Fibroblast of the conjunctiva (primary cell): ENCODE data around the gene CIB4.
"Not testable (repeated sequence)": the region's sequence is repeated elsewhere in the genome, so short reads cannot be mapped to it uniquely, and the experiment has no call there.

Experiments
- DNase-seq: peaks from one replicate; pipeline ENCODE4 v3.0.0-alpha.2; 2010; ENCODE audit warnings: low read depth

CIB4 gene

DNA sequence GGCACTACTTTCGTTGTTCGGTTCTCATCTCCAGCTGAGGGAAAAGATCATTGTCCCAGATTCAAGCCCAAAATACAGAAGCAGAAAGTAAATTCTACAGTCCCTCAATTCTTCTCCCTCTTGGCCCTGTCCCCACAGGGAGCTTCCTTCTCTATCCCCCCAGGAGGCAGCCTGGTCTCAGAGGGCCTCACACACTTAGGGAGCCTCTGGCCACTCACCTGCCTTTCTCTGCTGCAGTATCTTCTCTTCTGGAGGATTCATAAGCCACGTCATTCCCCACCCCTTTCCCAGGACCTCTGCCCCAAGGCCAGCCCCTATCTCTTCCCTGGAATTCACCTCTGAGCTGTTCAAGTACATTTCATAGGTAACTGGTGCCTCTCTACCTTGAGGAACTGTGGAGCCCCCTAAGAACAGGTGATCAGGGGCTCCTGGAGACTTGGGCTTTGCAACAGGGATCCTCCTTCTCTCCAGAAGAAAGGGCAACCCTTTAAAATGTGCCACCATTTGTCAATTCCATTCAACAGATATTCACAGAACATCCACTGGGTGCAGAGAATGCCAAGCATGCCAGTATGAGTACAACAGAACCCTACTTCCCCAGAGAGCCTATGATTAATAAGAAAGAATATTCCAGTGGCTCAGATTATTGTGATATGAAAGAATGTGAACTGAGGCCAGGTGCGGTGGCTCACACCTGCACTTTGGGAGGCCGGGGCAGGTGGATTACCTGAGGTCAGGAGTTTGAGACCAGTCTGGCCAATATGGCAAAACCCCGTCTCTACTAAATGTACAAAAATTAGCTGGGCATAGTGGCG, 72.9 kb downstream of the CIB4 start:
- no peak for DNase-seq

DNA sequence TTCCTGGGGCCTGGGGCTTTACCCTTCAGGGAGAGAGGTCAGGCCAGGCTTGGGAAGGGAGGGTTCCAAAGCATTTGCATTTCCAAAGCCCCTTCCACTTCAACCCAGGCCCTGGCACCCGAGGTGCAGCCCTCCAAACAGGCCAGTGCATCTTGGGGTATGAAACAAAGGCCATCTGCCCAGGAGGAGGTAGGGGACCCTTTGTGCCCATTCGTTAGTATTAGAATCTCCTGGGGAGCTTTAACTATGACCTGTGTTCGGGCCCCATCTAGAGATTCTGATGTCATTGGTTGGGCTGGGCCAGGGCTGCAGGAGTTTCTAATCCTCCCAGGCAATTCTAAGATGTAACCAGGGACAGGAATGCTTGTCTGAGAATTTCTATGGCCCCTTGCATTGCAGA, 73.6 kb downstream of the CIB4 start:
- DNase-seq, result no peak

DNA sequence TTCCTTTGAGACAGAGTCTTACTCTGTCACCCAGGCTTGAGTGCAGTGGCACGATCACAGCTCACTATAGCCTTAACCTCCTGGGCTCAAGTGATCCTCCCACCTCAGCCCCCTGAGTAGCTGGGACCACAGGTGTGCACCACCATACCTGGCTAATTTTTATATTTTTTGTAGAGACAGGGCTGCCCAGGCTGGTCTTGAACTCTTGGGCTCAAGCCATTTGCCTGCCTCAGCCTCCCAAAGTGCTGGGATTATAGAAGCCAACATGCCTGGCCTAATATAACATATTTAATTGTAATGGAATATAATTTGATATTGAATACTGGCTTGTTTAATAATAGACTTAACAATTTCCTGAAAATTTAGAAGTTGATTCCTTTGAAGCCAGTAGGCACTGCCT, 74.4 kb downstream of the CIB4 start:
- not testable (repeated sequence) for DNase-seq

DNA sequence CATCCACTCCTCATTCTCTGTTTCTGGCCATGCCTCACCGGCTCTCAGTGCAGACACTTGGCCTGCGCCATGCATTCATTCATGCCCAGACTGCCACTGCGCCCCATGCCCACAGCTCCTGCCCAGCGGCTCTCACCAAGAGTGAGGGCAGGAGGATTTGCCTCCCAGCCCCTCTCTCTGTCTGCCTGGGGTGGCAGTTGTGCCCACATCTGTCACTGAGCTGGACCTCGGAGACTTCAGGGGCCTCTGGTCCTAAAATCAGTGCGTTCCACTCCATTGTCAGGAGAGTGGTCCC, 75.1 kb downstream of the CIB4 start:
- no peak for DNase-seq

DNA sequence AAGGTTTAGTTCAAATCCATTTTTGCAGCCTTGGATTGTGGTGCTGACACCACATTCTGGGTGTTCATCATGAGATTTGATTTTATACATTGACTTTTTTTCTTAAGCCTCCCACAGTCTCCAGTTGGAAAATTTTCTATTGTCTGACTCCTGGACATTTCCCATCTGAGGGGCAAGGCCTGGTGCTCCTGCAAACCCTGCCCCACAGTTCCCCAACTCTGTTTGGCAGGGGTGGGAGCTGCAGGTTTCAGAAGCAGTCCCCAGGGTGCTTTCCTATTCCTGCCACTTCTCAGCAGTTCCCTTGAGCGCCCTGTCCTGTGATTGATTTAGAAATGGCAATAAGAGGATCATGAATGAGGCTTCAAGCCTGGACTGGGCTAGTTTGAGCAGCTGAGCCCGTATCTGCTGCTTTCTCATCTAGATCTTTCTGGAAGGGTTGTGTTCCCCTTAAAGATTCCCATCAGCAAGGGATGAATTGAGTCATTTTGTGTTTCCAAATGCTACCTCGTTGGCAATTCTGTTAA, 77.0 kb downstream of the CIB4 start:
- DNase-seq, result no peak

DNA sequence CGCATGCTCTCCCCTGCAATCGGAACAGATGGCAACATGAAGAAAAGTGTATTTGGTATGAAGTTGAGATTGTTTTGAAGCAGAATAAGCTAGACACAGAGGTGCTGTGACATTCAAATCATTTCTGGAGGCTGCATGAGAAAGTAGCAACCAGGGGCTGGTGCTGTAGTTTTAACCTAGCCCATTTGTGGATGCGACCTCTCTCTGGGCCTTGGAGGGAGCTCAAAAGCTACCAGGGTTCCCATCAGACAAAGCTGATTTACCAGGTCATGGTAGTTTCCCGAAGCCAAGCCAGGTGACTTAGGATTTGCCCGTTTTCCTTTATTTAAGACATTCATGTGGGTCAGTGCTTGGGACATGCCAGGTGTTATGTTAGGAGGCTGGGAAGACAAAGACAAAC, 77.5 kb downstream of the CIB4 start:
- no peak for DNase-seq

DNA sequence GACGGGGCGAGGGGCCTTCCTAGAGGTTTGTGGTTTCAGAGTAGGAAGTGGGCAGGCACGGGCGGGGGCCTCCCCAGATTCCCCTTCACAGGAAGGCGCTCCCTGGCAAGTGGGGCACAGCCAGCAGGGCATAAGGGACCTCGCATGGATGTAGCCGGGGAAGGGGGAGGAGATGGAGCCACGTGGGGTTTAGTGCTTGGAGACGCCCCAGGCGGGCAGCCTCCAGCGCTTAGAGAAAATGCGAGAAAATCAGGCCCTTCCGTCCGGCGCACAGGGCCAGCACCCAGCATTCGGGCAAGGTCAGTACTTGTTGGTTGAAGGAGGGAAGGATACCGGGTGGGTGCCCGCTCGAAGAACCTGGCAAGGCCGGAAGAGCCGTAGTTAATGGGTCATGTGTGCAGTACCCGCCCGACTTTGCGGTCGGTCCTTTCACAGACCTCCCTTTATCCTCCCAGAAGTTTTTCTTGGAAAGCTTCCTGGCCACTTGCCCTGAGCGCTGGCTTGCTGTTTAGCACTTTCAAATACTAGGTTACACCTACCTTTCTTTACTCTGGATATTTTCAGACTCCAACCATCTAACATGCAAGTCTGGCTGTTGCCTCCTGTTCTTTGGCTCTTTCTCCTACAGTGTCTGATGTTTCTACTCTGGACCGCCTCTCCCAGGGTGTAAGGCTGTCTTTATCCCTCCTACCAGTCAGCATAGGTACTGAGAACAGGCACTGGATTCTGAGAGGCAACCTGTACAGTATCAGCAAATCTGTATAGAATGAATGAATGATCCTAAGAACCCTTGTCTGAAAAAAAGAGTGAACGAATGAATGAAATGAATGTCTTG, 78.1 kb downstream of the CIB4 start:
- DNase-seq, result no peak

DNA sequence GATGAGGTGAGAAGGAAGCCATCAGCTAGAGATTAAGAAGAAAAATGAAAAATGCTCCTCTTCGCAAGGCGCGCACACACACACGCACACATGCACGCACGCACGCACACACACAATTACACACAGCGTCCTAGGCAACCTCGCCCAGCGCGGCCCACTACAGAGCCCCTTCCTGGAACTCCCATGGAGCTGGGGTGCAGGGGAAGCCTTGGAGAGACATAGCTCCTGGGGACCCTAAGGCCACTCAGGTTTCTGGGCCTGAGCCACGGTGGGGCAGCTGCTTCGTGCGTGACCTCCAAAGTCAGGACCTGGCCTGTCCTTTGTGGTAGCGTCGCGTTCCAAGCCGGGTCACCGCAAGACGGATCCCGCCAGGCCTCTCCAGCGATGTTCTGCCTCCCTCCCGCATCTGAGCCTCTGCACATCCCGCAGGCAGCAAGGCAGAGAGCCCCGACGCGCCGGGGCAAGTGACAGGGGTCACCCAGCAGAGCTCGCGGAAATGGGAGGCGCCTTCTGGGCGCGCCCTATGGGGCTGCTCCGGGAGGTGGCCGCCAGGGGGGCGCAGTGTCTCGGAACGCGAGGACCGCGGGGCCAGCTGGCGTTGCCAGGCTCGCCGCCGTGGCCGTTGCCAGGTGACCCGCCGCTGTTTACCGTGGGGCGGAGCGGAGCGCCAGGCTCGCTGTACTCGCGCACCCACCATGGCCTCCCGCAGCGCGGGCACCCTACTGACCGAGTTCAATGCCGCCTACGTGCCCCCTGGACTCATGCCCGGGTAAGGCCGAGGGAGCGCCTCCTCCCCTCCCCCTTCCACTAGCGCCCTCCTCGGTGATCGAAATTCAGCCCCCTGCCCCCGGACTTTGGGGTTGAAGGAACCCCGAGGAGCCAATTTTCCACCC, 79.0 kb downstream of the CIB4 start:
- DNase-seq, result no peak

DNA sequence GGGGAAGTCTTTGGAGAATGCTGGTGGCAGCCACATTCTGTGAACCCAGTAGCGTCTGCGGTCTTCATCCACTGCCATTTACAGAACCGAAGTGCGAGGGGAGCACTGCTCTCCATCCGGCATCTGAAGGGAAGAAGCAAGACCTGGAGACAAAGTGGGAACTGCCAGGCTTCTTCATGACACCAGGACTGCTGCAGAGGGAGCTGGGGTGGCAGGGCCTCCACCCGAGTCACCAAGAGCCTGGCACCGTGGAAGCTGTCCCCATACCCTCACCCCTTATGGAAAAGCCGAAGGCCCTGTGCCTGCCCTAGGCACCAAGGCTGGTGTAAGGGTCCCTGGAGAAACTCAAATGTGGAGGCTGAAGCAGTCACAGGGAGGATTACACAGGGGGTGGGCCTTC, 79.8 kb downstream of the CIB4 start:
- DNase-seq, result no peak

DNA sequence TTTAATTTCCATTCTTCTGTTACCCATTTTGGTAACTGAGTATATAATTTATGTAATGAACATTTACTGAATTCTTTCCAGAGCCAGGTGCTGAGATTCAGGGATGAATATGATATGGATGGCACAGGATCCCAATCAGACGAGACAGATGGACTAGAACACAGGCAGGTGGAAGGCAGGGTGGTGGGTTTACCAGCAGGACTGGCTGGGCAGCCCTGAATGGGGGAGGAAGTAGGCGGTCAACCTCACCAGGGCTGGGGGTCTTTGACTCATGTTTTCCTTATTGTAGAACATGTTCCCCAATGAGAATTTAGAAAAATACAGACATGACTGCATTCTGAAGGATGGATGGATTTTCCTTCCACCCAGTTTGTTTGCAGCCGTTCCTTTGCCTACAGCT, 80.3 kb downstream of the CIB4 start:
- no peak for DNase-seq

DNA sequence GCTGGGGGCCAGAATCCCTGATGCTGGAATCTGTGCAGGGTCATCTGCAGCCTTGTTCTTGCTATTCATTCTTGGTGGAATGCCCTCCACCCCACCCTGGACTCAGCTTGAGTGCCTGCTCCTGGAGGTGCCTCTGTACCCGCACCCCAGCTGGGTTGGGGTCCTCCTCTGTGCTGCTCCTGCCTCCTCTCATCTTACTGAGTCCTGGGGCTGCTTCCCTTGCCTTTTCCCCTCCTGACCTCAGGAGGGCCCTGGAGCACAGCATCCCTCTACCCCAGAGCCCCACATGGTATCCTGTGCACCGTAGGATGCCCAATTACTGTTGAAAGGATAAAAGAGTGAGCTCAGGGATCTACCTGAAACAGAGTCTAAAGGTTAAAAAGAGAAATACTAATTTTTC, 81.6 kb downstream of the CIB4 start:
- DNase-seq, result no peak

DNA sequence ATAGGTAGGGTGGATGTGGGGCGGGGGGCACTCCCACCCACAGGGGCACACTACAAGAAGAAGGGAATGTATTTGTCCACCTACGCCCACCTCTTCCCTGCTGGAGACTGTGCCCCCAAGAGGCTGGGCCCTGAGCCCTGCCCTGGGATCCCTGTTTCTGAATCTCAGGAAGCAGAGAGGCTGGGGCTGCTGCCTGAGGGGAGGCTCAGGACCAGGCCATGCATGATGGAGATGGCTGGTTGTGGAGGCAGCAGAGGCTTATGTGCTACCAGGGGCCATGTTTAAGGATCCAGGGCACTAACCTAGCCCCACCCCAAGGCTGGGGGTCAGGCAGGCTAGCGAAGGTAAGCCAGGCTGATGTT, 82.1 kb downstream of the CIB4 start:
- no peak for DNase-seq

DNA sequence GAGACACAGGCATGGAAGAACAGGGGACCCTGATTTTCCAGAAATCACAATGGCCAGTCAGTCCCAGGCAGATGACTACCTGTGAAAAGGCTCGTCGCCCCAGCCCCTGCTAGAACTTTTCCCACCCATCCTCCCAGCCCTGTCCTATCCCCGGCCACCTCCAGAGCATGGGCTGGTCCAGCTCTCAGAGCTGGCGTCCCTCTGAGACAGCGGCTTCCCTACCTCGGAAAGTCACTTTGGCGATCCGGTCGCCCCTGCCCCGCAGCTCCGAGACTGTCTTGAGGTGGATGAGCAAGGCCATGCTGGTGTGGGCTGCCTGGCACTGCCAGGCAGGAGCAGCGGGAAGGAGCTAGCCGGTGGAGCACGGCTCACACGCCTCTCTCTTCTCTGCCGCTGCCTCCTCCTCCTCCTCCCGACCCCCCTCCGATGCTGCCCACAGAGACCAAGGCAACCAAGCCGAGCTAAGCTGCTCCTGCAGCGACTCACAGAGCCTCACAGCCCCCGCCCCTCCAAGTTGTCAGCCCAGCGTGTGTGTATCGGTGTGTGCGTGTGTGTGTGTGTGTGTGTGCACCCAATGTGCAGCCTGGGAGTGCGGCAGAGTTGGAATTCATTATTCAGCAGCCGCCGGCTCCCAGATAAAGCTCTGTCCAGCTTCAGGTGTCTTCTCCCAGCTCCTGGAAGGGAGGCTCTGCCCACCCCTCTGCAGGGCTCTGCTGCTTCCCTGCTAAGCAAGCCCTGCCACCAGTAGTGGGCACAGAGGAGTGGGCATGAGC, 82.7 kb downstream of the CIB4 start:
- DNase-seq, result no peak

DNA sequence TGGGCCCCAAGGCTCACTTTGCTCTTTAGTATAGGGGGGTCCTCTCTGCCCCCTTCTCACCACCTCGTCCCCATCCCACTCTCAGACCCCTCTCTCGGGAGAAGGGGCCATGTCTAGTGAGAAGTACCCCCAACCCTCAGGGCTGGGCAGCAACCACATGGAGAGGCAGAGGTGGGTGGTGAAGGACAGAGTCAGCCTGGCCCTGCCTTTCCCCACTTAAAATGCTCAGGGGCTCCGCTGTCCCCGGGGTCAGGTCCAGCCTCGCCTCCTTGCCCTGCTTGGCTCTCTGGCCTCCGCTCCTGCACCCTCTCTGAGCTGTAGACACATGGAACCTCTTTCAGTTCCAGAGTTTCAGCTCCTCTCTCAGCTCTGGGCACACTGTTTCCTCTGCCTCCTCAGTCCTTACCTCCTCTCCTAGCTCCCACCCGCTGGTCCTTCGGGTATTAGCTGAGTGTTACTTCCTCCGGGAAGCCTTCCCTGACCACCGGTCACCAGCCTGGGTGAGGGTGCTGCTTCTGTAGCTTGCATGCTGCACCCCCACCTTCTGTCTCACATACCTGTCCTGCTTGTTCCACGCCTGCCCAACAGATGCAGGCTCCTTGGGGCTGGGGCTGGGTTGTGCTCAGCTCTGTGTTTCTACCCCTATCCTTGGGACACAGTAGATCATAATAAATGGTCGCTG, 83.8 kb downstream of the CIB4 start:
- DNase-seq, result no peak

DNA sequence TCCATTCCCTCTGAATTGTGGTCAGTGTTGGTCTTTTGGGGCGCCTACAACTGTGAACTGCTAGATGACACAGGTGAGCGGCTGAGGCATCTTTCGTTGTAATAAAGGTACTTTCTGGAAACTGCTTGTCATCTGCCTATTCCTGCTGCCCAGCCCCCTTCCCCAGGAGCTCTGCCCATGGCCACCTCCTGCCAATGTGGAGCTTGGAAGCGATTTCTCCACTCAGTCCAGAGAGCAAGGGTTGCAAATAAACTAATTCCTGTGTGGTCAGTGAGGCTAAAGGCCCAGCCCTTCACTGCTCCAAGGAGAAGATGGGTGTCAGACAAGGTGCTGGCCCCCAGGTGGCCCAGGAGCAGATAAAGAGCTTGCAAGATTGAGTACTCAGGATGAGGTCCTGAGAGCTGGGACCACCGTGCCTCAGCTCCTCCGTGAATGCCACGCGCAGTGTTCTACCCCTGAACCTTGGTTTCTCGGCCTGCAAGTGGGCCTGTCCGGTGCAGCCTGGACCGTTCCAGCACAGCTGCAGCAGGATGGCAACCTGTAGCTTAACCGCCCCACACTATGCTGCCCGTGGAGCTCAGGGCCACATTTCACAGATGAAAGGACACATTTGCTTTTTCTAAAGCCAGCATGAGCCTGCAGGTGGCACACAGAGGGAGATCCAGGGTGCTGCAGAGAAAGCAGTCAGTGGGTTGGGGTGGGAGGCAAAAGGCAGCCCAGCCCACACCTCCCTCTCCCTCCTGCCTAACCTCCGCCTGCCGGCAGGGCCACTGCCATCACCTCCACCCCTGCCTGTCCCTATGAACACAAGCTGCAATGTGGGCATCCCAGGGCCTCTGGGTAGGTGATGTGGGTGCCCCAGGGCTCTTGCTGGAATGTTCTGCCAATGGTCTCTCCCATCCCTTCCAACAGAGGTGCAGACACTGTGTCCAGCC, 84.6 kb downstream of the CIB4 start:
- no peak for DNase-seq

DNA sequence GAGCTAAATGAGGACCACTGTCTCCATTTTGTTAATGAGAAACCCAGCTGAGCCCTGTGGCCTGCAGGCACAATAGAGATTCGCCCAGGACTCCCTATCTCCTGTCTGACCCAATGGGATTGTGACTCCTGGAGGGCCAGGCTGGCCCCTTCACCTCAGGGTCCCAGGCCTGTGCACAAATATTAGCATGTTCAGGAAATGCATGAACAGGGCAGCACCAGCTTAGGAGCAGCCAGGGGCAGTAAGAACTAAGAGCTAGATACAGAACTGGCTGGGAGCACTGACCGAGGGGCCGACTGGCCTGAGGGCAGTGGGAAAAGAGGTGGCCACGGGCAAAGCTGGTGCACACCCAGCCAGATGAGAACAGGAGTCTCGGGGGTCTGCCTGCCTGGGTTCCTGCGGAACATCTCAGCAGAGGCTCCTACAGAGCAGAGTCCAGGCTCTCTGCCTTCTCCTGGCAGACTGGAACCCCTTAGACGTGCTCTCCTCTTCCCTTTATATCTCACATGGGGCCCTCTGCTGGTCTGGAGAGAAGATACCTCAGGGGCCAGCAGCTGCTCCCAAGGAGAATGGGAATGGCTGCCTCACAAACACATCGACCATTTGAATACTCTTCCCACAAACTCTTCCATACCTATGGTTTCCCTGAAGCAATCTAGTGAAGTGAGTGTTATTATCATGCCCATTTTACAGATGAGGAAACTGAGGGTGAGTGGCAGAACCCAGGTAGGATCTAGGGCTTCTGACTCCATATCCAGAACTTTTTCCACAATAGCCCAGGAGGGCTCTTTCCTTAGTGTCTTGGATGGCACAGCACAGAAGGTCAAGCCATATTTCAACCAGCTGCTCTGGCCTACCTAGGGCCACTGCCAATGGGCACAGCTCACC, 85.7 kb downstream of the CIB4 start:
- no peak for DNase-seq

DNA sequence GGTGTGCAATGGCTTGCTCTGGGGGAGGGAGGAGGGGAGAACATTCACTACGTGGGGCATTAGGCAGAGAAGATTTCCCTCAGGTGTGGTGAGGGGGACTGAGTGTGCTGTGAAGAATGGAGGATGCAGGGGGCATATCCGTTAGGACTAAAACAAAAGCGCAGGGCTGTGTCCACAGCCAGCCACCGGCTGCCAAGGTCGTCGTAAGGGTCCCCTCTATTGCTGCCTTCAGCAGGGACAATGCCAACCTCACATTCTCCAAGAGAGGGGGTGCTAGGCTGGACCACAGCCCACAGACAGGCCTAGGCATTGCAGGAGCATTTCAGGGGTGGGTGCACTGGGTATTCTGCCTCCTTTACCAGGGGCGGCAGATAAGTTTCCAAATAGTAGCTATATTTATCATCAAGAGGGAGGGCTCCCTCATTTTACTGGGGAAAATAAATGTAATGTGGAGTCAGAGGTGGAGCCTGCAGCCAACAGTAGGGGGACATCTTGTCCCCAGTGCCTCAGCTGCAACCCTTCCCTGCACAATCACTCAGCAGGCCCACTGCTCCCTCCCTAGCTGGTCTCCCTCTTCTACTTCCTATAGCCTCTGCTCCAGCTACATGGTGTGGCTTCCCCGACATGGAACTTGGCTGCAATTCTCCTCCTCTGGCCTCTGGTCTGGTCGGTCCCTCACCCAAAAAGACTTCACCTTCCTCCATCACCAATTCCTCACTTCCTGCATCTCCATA, 88.4 kb downstream of the CIB4 start:
- DNase-seq, result no peak

DNA sequence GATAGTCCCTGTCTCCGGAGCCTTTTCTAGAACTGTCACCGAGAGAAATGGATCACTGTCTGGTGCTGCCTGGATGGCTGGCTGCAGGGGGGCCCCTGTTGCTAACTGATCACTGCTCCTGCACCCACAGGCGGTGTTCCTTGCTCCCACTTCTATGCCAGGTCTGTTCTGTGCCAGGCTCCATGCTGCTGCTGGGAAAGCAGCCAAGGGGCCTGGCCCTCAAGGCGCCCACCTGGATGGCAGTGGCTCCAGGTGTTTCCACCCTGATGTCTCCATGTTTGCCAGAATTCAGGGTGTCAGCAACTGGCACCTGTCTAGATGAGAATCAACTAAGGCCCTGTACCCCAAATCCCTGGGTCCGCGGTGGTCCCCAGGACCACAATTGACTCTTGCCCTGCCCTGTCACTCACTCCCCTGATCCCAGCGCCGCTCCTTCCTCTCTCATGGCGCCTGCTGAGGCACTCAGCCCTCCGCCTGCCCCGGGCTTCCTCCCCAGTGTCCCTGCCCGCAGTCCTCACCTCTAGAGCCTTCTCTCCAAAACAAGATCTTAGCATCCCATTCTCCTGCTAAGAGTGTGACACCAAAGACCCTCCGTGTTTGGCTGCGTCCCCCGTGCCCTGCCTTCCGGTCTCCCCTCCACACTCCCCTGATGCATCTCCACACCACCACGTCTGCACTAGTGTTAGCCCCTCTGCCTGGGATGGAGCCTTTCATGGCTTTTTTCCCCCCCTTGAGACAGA, 90.7 kb downstream of the CIB4 start:
- no peak for DNase-seq
